ENCODE data around the gene SFTPA1. TPM values are rescaled to one million over a fixed set of nuclear protein-coding genes. Genes with fewer than 3 reads are reported as not detected.

Gene SFTPA1
- total and polyA plus RNA-seq, 9 of the 15 experiments (the other 6 are each of a cell fraction or from before 2014, with no cell fraction given) = 0.04 to 3.5 (median 0.08) TPM; not detected in 5

GRCh38 chr10:79601939-79602338 is 8.8 kb upstream of the SFTPA1 start:
- ChIA-PET CTCF (ENCODE audit: low intra/inter-chr PET ratio) (no interaction called here), POLR2A (interaction anchor here (0.6 to 1.3 kb wide), 2 partner anchors 27 to 711 kb away, joined by 4 read pairs; no protein-coding TSS in a partner anchor)
- DNase-seq (ENCODE audit: extremely low read depth in 1 of 4, low spot score in 3 of 4) (no peak), ATAC-seq (no peak), FAIRE-seq (no peak)
- Histone ChIP-seq H2AFZ (ENCODE audit: low read depth, low read length) (no peak overlapping the region), H3K27ac (ENCODE audit: extremely low read depth, low read depth, low read length) (no peak overlapping the region), H3K9me1 (ENCODE audit: control insufficient read depth, insufficient read depth, low read length) (no peaks in the 10 kb centered on the region), H3K4me2 (ENCODE audit: insufficient read depth, low read length) (no peak overlapping the region), H3K36me3 (ENCODE audit: control insufficient read depth, insufficient read depth, low read length) (no peaks in the 10 kb centered on the region), H3K4me3 (no peak overlapping the region), H3K4me1 (replicated peaks in 1 of 2; ENCODE audit: control insufficient read depth in 2 of 2, insufficient read depth in 2 of 2, low read length in 2 of 2) (no peaks in the 10 kb centered on the region), H3K9ac (ENCODE audit: insufficient read depth in 1 of 2, low read depth in 2 of 2, low read length in 2 of 2) (no peak overlapping the region), H3K9me3 (replicated peaks; ENCODE audit: control insufficient read depth, insufficient read depth, low read depth, low read length) (0 out of 2 replicates have a peak, but pooled peaks cover 5% of the 10 kb centered on the region), H3K79me2 (ENCODE audit: control insufficient read depth, insufficient read depth, low read length) (no peaks in the 10 kb centered on the region), H3K27me3 (ENCODE audit: control insufficient read depth in 2 of 2, insufficient read depth in 2 of 2, low read length in 2 of 2) (no peaks in the 10 kb centered on the region; a peak in 1 of 5 replicates), H4K20me1 (replicated peaks; ENCODE audit: control insufficient read depth, insufficient read depth, low read length) (no peaks in the 10 kb centered on the region)
- no peak for TF ChIP-seq KDM5B (IDR thresholded peaks at IDR 0.05; ENCODE audit: insufficient replicate concordance, low read depth, low read length)
- no peak for TF ChIP-seq USF2 (CRISPR knock-in tag; IDR thresholded peaks at IDR 0.05)
- no peak for TF ChIP-seq SMARCE1 (IDR thresholded peaks at IDR 0.05)
- TF ChIP-seq ZNF592 (IDR thresholded peaks at IDR 0.05) = no peak
- no peak for TF ChIP-seq ZNF41 (CRISPR knock-in tag; conservative IDR thresholded peaks at IDR 0.05)
- no peak for TF ChIP-seq MEF2D (tag; conservative IDR thresholded peaks at IDR 0.05; ENCODE audit: low read depth)
- no peak for TF ChIP-seq BCOR (IDR thresholded peaks at IDR 0.05)
- no peak for TF ChIP-seq SMAD3 (CRISPR knock-in tag; conservative IDR thresholded peaks at IDR 0.05)
- TF ChIP-seq, protein P1, sequence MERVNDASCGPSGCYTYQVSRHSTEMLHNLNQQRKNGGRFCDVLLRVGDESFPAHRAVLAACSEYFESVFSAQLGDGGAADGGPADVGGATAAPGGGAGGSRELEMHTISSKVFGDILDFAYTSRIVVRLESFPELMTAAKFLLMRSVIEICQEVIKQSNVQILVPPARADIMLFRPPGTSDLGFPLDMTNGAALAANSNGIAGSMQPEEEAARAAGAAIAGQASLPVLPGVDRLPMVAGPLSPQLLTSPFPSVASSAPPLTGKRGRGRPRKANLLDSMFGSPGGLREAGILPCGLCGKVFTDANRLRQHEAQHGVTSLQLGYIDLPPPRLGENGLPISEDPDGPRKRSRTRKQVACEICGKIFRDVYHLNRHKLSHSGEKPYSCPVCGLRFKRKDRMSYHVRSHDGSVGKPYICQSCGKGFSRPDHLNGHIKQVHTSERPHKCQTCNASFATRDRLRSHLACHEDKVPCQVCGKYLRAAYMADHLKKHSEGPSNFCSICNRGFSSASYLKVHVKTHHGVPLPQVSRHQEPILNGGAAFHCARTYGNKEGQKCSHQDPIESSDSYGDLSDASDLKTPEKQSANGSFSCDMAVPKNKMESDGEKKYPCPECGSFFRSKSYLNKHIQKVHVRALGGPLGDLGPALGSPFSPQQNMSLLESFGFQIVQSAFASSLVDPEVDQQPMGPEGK (CRISPR knock-in tag; IDR thresholded peaks at IDR 0.05; ENCODE audit: borderline replicate concordance) = no peak
- no peak for TF ChIP-seq CREB5 (CRISPR knock-in tag; IDR thresholded peaks at IDR 0.05)
- TF ChIP-seq HINFP (tag; conservative IDR thresholded peaks at IDR 0.05; ENCODE audit: low read depth) = no peak
- intact Hi-C loops (cut with micrococcal nuclease) (no loop called here), in situ Hi-C loops (cut with MboI) (no loop called here)
- BruUV-seq (replicated peaks) = no TSS peak
- WGBS (ENCODE audit: insufficient coverage, low coverage, missing lambda C conversion rate) = 0% methylated on average over 1 of the region's 1 CpG

All from K562 (cell line).